Measurements from ENCODE around the gene ZNF362. TPM values are rescaled to one million over a fixed set of nuclear protein-coding genes. Genes with fewer than 3 reads are reported as not detected.
A peak's percentile ranks its signal among the peaks of the same experiment; 100 is the strongest.

Gene ZNF362
- total and polyA plus RNA-seq, 2 of the 13 experiments (the other 11 are each of a cell fraction or from before 2014, with no cell fraction given), result 8.3 to 14.2 TPM

DNA sequence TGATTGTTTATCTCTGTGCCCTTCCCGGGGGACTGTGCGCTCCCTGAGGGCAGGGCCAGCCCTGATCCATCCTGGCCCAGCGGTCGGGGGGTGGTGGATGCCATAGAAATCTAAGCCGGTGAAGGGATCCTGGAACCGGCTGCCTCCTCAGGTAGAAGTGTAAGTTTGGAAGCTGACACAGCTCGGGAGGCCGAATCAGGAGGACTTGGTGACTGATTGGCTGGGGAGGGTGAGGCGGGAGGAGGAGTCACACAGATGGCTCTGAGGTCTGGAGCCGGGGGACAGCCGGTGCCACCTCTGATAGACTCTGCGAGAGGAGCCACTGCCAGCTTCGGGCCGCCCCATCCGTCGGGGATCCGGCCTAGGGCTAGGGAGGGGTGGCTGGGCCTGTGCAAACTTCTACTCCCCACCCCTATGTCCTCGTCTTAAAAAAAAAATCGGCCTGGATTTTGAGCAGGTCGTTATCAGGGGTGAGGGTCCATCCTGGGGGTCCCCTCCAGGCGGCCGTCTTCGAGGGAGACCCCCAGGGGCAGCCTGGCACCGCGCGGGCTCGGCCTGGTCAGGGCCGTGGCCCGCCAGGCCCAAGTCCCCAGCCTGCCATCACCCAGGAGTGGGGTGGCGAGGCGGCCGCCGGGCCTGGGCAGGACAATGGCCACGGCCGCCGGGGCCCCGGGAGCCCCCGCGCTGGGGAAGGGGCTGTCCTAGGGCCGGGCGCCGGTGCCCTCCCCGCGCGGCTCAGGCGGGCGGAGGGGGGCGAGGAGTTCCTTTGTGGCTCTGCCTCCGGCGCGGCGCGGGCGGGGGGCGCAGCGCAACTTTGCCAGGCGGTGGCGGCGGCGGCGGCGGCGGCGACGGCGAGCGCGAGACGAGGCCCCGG, 708 bp upstream of the ZNF362 start (continued):
- TF ChIP-seq, protein P1, sequence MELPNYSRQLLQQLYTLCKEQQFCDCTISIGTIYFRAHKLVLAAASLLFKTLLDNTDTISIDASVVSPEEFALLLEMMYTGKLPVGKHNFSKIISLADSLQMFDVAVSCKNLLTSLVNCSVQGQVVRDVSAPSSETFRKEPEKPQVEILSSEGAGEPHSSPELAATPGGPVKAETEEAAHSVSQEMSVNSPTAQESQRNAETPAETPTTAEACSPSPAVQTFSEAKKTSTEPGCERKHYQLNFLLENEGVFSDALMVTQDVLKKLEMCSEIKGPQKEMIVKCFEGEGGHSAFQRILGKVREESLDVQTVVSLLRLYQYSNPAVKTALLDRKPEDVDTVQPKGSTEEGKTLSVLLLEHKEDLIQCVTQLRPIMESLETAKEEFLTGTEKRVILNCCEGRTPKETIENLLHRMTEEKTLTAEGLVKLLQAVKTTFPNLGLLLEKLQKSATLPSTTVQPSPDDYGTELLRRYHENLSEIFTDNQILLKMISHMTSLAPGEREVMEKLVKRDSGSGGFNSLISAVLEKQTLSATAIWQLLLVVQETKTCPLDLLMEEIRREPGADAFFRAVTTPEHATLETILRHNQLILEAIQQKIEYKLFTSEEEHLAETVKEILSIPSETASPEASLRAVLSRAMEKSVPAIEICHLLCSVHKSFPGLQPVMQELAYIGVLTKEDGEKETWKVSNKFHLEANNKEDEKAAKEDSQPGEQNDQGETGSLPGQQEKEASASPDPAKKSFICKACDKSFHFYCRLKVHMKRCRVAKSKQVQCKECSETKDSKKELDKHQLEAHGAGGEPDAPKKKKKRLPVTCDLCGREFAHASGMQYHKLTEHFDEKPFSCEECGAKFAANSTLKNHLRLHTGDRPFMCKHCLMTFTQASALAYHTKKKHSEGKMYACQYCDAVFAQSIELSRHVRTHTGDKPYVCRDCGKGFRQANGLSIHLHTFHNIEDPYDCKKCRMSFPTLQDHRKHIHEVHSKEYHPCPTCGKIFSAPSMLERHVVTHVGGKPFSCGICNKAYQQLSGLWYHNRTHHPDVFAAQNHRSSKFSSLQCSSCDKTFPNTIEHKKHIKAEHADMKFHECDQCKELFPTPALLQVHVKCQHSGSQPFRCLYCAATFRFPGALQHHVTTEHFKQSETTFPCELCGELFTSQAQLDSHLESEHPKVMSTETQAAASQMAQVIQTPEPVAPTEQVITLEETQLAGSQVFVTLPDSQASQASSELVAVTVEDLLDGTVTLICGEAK (IDR thresholded peaks at IDR 0.05), result no peak
- TF ChIP-seq, protein P1 (CRISPR knock-in tag; IDR thresholded peaks at IDR 0.05), result no peak
- TF ChIP-seq MIER3 (CRISPR knock-in tag; IDR thresholded peaks at IDR 0.05; ENCODE audit: borderline replicate concordance), result no peak
- peak; percentile 40; the same call in 1 of the 2 replicates for TF ChIP-seq SAP130 (CRISPR knock-in tag; IDR thresholded peaks at IDR 0.05; ENCODE audit: low read depth)
- TF ChIP-seq ZNF142 (CRISPR knock-in tag; IDR thresholded peaks at IDR 0.05), result no peak
- TF ChIP-seq ATF7-NPFF (CRISPR knock-in tag; IDR thresholded peaks at IDR 0.05; ENCODE audit: low read depth), result 0 out of 2 replicates have a peak, but pooled peaks have one; percentile 34
- TF ChIP-seq KDM2A (CRISPR knock-in tag; IDR thresholded peaks at IDR 0.05; ENCODE audit: borderline replicate concordance, low read depth), result peak; percentile 63; the same call in 1 of the 2 replicates
- peak; percentile 11 for TF ChIP-seq XRCC5 (optimal IDR thresholded peaks at IDR 0.05; ENCODE audit: low read length)
- no peak for TF ChIP-seq SOX5 (CRISPR knock-in tag; IDR thresholded peaks at IDR 0.05; ENCODE audit: borderline replicate concordance)
- no peak for TF ChIP-seq SMAD3 (CRISPR knock-in tag; IDR thresholded peaks at IDR 0.05)

All from HepG2 (cell line).